AML-193 (cell line): ENCODE results near the gene SCFD2.
"Not testable (repeated sequence)": the region's sequence is repeated elsewhere in the genome, so short reads cannot be mapped to it uniquely, and the experiment has no call there.

ENCODE experiments used
- DNase-seq, 2 experiments: peaks; one replicate each; lab custom pipeline; 2025; lab: John Stamatoyannopoulos, UW

SCFD2 gene

DNA sequence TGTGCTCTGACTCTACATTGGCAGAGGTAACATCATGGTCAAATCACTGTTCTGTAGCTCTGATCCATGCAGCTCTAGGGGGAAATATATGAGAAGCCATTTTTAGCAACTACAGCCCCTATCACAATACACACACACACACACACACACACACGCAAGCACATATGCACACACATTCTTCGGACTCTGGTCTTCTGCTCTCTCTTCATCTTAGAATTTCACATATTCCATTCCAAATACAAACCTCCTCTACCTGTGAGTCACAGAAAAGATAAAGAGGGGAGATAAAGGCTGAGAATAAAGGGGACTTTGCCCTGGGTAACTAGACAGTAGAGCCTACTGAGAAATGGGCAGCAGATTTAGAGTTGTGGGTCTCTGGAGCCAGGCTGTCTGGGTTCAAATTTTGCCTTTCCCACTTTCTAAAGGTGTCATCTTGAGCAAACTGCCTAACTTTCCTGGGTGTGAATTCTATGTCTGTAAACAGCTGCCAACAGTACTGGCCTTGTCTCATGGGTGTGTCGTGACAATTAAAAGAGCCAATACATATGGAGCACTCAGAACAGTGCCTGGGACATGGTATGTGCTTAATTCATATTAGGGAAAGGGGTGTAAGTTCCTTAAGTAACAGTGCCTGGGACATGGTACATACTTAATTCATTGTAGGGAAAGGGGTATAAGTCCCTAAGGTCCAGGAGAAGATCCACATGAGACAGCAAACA lies 515.3 kb downstream of the SCFD2 start:
- no peak for DNase-seq

DNA sequence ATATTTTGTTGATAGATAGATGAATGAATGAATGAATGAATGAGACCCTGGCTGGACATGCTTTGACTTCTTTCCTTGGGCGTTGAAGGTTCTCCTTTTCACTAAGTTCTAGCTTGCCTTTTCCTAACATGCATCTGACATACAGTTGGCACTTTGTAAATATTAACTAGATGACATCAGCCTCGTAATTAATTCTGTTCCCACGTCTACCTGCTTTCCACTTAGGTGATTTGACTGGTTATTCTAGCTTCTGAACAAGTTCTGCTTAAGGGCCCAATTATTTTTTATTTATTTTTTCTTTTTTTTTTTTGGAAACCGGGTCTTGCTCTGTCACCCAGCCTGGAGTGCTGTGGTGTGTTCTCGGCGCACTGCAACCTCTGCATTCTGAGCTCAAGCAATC lies 517.6 kb downstream of the SCFD2 start:
- DNase-seq = no peak

DNA sequence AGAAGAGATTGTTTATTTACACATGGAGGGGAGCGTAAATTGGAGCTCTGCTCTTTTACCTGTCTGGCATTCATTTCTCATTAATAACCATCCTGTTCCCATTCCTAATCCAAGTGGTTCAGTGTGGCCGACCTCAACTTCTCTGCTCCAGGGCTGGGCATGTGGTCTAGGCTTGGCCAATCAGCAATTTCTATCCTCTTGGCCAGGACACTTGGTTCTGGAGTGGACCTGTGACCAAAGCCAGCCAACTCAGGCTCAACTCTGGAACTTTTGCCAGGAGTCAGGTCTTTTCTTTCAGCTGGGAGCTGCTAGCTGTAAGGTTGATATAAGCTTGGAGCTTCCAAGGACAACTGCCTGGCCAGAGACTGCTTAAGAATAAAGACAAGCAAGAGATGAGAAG lies 519.4 kb downstream of the SCFD2 start:
- DNase-seq = no peak

DNA sequence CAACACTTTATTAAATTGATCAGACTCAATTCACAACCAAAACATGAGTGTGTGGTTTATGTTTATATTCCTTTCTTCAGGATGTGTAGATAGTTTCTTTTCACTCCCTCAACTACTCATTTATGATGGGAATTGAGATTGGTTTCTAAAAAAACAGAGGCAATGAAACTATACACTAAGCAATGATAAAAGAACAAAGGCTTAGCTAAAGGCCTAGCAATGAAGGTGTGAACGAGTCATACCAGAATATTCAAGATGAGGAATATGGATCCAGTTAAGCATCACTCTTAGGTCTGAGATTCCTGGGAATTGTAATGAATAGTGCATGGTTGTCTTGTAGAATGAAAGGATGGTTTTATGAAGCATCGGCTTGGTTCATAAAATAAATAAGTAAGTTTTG lies 521.3 kb downstream of the SCFD2 start:
- DNase-seq = no peak

DNA sequence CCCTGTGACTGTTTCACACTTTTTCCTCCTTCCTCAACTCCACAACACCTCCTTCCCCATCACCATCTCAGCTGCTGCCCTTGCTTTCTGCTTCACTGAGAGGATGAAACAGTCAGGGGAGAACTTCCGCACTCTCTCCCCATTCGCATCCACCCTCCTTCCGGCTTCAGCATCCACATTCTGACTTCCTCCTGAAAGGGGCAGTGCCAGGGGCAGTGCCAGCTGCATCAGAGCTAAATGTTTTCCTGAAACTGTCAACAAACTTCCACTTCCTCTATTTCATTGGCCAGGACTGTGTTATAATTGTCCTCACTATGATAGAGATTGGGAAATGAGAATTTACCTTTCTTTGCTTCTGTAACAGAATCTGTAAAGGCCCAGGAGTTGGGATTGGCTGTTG lies 521.9 kb downstream of the SCFD2 start:
- peak; percentile 4 to 32 for DNase-seq

DNA sequence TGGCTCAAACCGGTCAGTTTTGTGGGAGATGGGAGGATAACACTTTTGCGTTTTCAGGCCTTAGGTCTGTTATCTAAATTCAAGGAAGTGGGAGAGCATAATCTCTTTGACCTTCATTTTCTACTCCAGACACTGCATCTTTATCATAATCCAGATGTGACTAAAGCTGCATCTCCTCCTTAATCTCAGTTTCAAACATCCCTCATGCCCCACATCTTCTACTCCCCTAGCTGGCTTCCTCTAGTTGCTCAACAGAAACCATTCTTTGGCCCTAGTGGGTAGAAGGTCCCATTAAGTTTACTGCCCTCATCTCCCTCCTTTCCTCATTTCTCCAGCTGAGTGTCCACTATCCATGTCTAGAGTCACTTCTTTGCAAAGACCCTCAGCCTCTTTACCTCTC lies 522.5 kb downstream of the SCFD2 start:
- no peak for DNase-seq

DNA sequence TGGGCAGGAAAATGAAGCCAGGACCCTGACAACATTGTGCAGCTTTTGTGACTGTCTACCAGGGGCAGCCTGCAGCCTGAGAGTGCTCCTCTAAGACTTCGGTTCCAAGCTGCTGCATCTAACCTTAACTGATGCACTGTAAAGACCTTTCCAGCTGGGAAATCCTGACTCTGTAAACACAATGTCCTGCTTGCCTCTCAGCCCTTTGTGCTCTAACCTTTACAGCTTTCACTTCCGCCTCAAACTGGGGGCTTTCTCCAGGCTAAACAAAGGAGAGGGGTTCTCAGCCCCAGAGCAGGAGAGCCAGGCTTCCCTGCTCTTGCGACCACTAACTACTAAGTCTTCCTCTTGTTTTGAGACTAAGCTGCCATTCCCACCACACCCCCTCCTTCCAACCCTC lies 523.1 kb downstream of the SCFD2 start:
- no peak for DNase-seq

DNA sequence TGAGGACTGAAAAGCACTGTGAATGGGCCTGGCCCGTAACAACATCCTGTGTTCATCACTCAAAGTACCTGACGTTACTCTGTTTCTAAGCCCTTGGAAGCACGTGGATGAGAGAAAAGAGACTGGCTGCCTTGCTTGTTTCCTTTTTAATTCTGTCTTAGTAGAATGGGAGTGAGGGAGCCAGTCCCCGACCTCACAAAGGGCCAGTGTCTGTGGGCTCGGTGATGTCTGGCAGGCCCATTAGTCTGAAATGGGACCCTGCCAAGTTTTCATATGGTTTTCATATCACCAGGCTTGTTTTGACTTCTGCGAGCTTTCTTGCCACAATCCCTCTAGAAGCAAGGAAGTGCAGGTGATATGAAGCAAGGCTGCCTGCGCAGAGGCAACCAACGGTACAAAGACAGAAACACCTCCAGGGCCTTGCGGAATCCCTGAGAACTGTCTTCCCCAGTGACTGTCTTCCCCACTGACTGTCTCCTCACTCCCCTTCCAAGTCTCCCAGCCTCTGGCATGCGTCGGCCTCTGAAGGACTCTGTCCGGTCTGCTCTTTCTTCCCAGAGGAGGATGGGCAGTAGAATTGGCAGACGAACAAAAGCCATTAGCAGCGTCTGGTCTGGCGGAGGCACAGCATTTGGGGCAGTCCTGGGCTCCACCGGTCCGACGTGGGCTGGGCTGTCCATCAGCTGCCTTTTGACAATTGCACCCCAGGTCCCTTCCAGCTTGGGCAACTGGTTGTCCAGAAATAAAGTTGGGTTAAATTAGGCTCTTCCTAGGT lies 524.0 kb downstream of the SCFD2 start:
- DNase-seq = no peak

DNA sequence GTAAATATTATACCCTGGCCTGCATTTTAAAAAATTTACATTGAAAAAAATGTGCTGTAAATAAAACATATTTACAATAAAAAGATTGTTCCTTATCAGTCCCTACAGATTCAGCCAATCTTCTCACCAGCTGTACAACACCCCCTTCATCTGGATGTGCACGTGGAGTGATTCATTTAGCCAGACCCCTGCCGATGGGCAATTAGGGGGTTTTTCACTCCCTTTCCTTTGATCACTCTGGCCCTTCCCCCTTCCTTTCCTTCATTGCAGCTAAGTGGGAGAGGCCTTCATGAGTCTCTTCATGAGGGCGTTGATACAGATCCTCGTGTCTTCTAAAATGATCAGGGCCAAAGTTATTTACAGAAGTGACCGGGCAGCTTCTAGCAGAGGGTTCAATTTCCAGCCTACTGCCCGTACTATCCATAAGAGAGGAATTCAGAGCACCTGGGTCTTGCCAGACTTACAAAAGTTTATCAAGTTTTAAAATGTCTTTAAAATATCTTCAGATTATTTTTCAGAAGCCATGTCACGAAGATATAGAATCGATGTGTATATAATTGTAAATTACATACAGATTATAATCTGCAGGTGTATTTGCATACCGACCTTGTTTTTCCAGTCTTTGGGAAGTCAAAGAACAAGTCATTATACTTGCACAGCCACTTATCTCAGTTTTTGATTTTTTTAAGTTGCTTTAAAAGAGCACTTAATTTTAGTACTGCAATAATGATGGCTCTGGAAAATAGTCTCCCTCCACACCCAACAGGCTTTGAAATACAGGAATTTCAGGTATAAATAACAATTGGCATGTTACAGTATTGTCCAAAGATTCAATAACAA lies 525.1 kb downstream of the SCFD2 start:
- no peak for DNase-seq

DNA sequence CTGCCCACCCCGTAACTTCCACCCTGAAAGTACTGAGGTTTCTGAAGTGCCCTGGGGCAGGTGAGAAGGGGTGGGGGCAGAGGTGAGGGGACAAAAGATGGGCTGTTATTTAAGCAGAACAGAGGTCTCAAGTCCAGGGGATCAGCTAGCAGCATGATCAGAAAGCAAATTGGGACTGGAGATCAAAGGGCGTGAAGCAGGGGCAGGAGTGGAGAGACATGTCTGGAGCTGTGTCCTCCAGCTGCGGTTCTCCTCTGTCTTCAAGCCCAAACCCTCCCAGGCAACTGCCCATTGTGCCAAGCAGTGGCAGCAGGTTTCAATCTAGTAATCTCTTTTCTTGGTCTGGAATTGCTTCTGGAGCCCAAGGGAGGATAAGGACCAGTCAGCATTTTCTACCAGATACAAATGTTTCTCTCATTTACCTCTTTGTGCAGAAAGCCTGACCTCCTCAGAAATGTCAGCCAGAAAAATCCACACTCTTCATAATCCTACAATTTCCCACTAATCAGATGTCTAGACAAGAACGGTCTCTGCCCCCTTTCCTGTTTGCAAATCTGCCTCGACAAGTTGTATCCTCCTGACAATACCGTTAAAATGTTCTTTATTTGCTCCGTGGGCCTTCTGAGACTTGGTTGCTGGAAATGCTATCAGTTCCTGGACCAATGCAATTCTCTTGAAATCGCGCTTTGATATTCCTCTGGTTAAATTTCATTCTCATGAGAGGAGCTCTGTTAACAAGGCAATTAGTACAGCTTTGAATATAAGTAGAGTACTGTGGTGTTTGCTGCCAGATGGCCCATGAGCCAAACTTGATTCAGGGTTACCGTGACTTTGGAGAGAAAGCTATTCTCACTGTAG lies 526.9 kb downstream of the SCFD2 start:
- DNase-seq = no peak

DNA sequence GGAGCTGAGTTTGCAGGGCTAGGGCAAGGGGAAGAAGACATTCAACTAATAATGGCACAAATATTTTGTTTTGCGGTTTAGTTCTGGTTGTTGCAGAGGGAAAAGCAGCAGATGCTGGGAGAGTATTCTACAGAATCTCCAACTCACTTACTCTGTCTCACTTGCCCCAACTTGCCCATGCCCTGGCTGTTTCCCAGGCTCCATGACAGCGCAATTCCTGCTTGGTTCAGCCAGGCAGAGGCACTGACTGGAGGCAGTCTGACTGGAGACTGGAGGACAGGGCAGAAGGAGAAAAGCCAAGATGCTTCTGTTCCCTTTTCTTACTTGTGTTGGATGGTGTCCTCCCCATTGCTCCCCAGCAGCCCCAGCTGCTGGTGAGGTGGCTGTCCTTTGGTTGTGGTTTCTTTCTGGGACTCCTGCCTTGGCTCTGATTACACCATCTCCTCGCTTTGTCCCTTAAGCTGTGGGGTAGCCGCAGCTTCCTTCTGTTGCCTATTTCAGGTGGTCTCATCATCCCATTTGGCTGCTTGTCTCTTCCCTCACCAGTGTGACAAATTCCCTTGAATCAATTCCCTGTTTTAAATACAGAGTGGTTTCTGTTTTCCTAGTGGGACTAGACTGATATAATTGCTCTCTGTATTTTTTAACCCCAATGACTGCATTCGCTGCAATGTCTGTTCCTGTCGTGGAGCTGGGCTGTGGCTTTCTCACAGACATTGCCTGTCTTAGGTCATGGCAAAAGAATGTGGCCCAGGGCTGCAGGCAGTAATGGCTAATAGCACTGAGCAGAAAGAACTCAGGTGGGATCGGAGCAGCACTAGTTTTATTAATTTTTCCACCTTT lies 527.9 kb downstream of the SCFD2 start:
- DNase-seq = peak; percentile 54 to 56

DNA sequence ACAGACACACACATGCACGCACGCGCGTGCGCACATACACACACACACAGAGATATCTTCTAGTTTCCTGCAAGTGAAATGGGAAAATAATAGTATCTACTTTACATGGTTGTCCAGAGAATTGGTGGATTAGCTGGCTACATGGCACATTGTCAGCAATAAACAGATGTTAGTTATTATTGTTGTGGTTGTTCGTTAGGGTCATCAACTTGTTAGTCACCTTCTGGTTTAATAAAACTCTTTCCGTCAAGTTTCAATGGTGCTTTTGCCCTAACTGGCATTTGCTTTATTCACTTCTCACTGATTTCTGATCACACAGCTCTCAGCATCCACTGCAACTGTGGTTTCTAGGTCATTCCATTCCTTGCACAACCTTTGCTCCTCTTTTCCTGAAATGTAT lies 529.2 kb downstream of the SCFD2 start:
- no peak for DNase-seq

DNA sequence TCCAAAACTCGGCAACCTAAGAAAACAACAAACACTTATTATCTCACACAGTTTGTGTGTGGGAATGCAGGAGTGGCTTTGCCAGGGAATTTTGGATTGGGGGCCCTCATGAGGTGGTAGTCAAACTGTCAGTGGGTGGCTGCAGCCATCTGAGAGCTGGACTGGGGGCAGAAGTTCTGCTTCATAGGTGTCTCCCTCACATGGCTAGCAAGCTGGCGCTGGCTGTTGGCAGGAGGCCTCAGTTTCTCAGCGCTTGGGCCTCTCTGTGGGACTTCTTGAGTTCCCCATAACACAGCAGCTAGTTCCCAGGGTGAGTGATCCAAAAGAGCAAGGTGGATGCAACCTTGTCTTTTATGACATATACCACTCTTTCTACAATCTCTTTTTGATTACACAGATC lies 529.7 kb downstream of the SCFD2 start:
- no peak for DNase-seq

DNA sequence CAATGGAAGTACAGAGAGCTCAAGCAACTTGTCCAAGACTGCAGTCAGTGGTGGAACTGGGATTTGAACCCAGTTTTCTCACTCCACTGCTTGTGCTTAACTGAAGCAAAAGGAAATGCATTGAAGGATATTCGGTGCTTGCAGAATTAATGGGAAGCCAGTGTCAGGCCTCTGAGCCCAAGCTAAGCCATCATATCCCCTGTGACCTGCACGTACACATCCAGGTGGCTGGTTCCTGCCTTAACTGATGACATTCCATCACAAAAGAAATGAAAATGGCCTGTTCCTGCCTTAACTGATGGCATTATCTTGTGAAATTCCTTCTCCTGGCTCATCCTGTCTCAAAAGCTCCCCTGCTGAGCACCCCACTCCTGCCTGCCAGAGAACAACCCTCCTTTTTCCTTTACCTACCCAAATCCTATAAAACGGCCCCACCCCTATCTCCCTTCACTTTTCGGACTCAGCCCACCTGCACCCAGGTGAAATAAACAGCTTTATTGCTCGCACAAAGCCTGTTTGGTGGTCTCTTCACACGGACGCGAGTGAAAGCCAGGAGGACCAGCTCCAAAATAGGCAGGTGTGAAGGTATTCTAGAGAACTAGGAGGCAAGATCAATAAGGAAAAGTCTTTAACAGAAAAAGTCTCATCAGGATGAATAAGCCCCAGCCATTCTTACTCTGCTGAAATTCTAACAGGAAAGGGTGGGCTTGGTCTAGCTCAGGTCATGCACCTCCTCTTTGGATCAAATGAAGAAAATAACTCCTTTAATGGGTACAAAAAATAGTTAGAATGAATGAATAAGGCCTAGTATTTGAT lies 531.0 kb downstream of the SCFD2 start:
- not testable (repeated sequence) for DNase-seq

DNA sequence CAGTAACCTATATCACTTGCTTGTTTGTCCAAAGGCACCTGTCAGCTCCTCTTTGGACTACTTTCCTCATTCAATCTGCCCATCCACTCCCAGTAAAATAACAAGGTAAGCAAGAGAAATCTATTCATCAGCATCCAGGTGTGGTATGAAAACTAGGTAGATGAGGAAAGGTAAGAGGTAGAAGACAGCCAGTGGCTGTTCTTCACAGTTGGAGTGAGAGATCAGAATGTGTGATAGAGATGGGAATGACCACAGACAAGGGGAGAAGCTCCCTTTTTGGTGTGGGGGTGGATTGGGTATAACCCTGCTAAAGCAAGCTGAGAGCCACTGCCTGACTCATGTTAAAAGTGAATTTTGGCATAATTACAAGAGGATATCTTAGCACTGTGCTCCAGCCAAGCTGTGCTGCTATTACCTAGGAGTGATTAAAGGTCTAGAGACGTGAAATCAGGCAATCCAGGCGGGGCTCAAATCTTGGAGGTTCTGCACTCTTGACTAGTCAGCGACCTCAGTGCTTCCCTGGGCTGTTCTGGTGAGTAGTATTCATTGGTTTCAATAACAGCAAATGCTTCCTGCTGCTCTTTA lies 531.8 kb downstream of the SCFD2 start:
- no peak for DNase-seq

DNA sequence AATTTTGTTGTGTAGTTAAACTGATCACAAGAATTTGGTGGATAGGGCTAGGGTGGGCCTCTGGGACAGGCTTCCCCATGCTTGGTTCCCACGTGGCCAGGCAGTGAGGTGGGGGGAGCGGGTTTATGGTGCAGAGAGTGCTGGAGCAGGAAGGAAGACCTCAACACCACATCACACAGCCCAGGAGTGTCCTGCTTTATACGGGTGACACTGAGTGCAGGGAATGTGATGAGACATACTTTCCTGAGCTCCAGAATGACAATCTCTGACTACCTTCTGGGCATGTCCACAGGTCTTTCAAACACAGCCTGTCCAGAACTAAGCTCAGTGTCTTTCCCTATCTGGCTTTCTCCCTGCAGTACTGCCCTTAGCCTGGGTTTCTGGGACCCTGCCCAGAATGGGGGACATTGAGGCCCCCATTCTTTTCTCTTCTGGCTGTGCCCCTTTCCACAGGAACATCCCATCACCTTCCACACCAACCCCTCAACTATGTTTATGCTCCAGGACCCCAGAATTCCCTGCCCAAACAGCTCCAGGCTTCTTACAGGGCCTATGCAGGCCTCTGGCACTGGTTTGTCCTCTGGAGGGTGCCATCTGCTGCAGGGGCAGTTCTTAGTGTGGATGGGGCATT lies 540.3 kb downstream of the SCFD2 start:
- no peak for DNase-seq

DNA sequence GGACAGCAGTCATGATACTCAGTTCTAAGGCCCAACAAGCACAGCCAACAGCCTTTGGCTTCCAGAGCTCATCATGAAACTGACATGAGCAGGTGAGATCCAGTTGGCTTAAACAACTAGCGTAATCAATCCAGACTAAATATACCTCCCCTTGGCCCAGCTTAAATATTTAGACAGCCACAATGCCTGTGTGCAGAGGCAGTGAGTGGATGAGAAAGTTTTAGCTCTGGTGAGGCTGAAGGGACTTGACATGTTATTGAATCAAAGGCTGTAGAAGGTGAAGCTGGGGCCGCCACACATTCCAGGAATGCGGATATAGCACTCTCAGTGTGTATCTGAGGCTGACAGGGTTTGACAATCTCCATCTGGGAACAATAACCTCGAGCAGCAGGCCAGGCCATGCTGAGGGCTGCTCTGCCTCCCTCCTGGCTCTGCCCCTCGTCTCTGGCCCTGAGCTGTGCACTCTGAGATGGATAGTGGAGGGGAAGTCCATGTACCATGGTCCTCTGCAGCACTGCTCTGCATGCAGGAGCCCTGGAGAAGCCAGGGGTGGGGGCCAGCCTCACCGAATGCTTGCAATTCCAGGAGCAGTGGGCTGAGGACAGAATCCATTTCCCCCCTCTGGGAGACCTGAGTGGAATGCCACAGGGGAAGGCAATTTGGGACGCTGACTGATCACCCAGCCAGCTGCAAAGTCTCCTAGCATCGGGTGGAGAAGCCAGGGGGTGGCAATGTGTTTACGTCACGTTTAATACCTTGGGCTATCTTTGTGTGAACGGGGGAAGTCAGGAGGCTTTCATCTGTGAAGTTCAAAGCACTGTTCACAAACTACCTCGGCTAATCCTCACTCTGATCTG lies 541.0 kb downstream of the SCFD2 start:
- DNase-seq = no peak

DNA sequence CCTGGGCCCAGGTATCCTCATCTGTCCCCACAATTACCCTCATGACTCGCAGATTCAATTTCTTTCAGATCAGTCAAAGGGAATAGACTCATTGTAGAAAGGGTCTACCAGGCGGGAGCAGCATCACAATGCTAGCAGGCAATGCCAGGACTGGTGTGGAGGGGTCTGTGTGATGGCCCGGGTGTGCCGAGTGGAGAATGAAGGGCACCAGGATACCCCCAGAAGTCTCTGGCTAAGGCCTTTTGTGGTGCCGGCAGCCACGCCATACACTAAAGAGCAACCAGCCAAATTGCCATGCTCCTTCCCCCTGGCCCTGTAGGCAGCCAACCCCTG lies 541.6 kb downstream of the SCFD2 start:
- DNase-seq = no peak
